ENCODE data around the gene SLC66A2. TPM values are rescaled to one million over a fixed set of nuclear protein-coding genes. Genes with fewer than 3 reads are reported as not detected.
"Not testable (repeated sequence)": the region's sequence is repeated elsewhere in the genome, so short reads cannot be mapped to it uniquely, and the experiment has no call there.

Gene SLC66A2
- total RNA-seq, 4 donors from 2014 or later, result 30.4 to 49.6 (median 35.1) TPM

- Histone ChIP-seq H3K27me3 (no peaks in the 10 kb centered on the region), H3K4me1 (peaks cover 16 to 77% (median 34%) of the 10 kb centered on the region in 3 donors), H3K36me3 (no peaks in the 10 kb centered on the region), H3K4me3 (peak overlapping the region in 1 of 4 donors; percentile 2), H3K9me3 (no peaks in the 10 kb centered on the region), H3K27ac (peak overlapping the region; percentile 60 to 84 (median 74))
- TF ChIP-seq CTCF (IDR thresholded peaks at IDR 0.05) (no peak), POLR2A (IDR thresholded peaks at IDR 0.05) (no peak)
- no peak for DNase-seq
- WGBS, 2 donors, result 82 to 87% methylated on average over 9 to 13 of the region's 16 CpGs
- intact Hi-C loops (cut with DNase I), result no loop called here
Observed at GRCh38 chr18:79960921-79961526, 9.6 kb upstream of the SLC66A2 start.

- H3K36me3 ChIP-seq; DNase-seq; H3K27me3 ChIP-seq; H3K9me3 ChIP-seq; intact Hi-C loops (cut with DNase I): not testable (repeated sequence)
- 12 to 28% methylated on average over 11 to 12 of the region's 12 CpGs for WGBS, 2 donors
- TF ChIP-seq POLR2A (IDR thresholded peaks at IDR 0.05) (peak in 1 of 4 donors; percentile 15), CTCF (IDR thresholded peaks at IDR 0.05) (peak in 3 of 6 experiments; percentile 29 to 35 (median 31))
- Histone ChIP-seq H3K4me3 (peak overlapping the region in 2 of 4 donors; percentile 2 to 7), H3K4me1 (peaks cover 13 to 77% (median 32%) of the 10 kb centered on the region in 3 donors), H3K27ac (peak overlapping the region; percentile 55 to 84 (median 74))
Observed at GRCh38 chr18:79960161-79960801, 8.8 kb upstream of the SLC66A2 start.

DNA sequence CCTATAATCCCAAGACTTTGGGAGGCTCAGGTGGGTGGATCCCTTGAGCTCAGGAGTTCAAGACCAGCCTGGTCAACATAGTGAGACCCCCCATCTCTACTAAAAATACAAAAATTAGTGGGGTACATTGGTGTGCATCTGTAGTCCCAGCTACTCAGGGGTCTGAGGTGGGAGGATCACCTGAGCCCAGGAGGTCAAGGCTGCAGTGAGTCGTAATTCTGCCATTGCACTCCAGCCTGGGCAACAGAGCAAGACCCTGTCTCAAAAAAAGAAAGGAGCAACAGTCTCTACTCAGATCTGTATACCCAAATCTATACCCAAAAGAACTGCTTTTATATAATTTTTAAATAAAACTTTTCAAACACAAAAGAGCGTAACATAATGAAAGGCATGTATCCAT, 7.5 kb upstream of the SLC66A2 start:
- H3K4me3 ChIP-seq, result no peak overlapping the region
- no peaks in the 10 kb centered on the region for H3K9me3 ChIP-seq
- TF ChIP-seq POLR2A (IDR thresholded peaks at IDR 0.05) (no peak), CTCF (IDR thresholded peaks at IDR 0.05) (no peak)
- 100% methylated on average over 2 of the region's 2 CpGs for WGBS, 2 donors
- no peak overlapping the region for H3K27ac ChIP-seq
- intact Hi-C loops (cut with DNase I), result no loop called here
- H3K36me3 ChIP-seq, result no peaks in the 10 kb centered on the region
- H3K4me1 ChIP-seq, result peaks cover 18 to 77% (median 29%) of the 10 kb centered on the region in 3 donors
- H3K27me3 ChIP-seq, result no peaks in the 10 kb centered on the region
- DNase-seq, result no peak

DNA sequence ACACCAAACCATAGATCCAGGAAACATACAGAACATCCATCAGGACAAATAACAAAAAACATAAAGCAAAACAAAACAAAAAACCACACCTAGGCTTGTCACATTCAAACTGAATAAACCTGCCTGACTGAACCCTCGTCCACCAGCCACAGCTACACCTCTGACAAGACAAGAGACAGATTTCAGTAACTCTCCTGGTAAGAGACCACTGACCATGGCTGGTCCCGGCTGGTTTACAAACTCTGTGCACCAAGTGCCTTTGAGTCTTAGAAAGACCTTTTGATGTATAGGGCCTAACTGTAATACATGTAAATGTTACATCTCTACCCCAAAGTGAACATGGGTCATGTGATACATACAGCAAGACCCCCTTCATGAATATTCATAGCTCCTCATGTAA, 4.8 kb upstream of the SLC66A2 start:
- intact Hi-C loops (cut with DNase I), result no loop called here
- Histone ChIP-seq H3K4me1 (peaks cover 17 to 70% (median 21%) of the 10 kb centered on the region in 3 donors), H3K4me3 (no peak overlapping the region), H3K36me3 (no peaks in the 10 kb centered on the region), H3K9me3 (no peaks in the 10 kb centered on the region), H3K27ac (peak overlapping the region in 3 of 4 donors; percentile 51 to 72 (median 72)), H3K27me3 (no peaks in the 10 kb centered on the region)
- TF ChIP-seq CTCF (IDR thresholded peaks at IDR 0.05), result no peak
- no peak for TF ChIP-seq POLR2A (IDR thresholded peaks at IDR 0.05)
- no peak for DNase-seq
- 60 to 63% methylated on average over 2 of the region's 2 CpGs for WGBS, 2 donors

DNA sequence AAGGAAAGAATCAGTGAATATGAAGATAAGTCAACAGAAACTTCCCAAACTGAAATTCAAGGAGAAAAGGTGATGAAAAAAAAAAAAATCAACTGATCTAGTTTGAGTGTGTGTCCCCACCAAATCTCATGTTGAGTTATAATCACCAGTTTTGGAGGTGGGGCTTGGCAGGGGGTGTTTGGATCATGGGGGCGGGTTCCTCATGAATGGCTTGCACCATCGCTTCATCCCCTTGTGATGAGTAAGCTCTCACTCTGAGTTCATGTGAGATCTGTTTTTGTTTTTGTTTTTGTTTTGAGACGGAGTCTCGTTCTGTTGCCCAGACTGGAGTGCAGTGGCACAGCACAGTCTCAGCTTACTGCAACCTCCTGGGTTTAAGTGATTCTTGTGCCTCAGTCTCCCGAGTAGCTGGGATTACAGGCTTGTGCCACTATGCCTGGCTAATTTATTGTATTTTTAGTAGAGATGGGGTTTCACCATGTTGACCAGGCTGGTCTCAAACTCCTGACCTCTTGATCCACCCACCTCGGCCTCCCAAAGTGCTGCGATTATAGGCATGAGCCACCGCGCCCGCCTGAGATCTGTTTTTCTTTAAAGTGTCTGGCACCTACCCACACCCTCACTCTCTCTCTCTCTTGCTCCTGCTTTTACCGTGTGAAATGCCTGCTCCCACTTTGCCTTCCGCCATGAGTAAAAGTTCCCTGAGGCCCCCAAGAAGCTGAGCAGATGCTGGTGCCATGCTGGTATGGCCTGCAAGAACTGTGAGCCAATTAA, 4.0 kb upstream of the SLC66A2 start:
- Histone ChIP-seq H3K4me3 (no peak overlapping the region), H3K9me3 (no peaks in the 10 kb centered on the region), H3K27me3 (no peaks in the 10 kb centered on the region), H3K36me3 (no peaks in the 10 kb centered on the region), H3K27ac (peak overlapping the region; percentile 5 to 72 (median 62)), H3K4me1 (peaks cover 10 to 65% (median 21%) of the 10 kb centered on the region in 3 donors)
- DNase-seq, result no peak
- no peak for TF ChIP-seq POLR2A (IDR thresholded peaks at IDR 0.05)
- TF ChIP-seq CTCF (IDR thresholded peaks at IDR 0.05), result no peak
- WGBS, 2 donors, result 76 to 79% methylated on average over 11 to 12 of the region's 12 CpGs
- intact Hi-C loops (cut with DNase I), result no loop called here
